K562 (cell line): ENCODE measurements around the gene FGFBP2. TPM values are rescaled to one million over a fixed set of nuclear protein-coding genes. Genes with fewer than 3 reads are reported as not detected.

Experiments used
- ATAC-seq: fragments of 200-7000 bp; cut with Tn5 transposase; 3 replicates; pipeline ENCODE4 v1.9.1; 2020; ENCODE audit warnings: moderate library complexity
- BruUV-seq: library from RNA; stranded (reverse); fragments of 400-500 nt; replicated peaks from 2 replicates; lab custom pipeline; 2021; lab: Mats Ljungman, UMichigan
- CTCF ChIA-PET: fragments of 300-600 bp; formaldehyde crosslinking; extraction: SDS; loops from one replicate; lab custom pipeline; 2021; ENCODE audit warnings: low intra/inter-chr PET ratio; lab: Yijun Ruan, JAX
- POLR2A ChIA-PET: fragments of 300-600, 350-650 bp; sonication (Branson Sonifier 250); formaldehyde crosslinking; extraction: SDS; loops from one replicate; lab custom pipeline; 2021; ENCODE audit warnings: antibody characterized with exemption, inconsistent platforms; lab: Yijun Ruan, JAX
- DNase-seq, 4 experiments: peaks; one replicate each; pipeline versions ENCODE4 v3.0.0 to v3.0.0-alpha.2; 2011 to 2018; ENCODE audit warnings: low spot score in 3 of 4, mixed read lengths in 3 of 4; ENCODE audit errors: extremely low read depth in 1 of 4
- FAIRE-seq: peaks from 2 replicates; lab custom pipeline; 2011; peaks lifted over from hg19 to GRCh38; lab: Jason Lieb, UNC
- H2AFZ ChIP-seq: 2 replicates; pipeline ENCODE4 v1.6.0; 2011; ENCODE audit warnings: low read depth, low read length, control low read depth, inconsistent platforms
- H3K27ac ChIP-seq: fragments of 200-600 bp; 3 replicates; pipeline ENCODE4 v1.8.0; 2011; ENCODE audit warnings: low read depth, mild to moderate bottlenecking, control low read depth, inconsistent platforms, low read length, moderate library complexity, mixed read lengths; ENCODE audit errors: extremely low read depth
- H3K27me3 ChIP-seq, 2 experiments: fragments of 300-600 bp in 1 of 2; 2 replicates in 1 of 2; 3 replicates in 1 of 2; pipeline versions ENCODE4 v1.6.0 to v1.8.0; 2011; ENCODE audit warnings: inconsistent platforms in 2 of 2, low read length in 2 of 2, mild to moderate bottlenecking in 1 of 2, mixed read lengths in 1 of 2, moderate library complexity in 1 of 2; ENCODE audit not compliant: control insufficient read depth in 2 of 2, insufficient read depth in 2 of 2
- H3K36me3 ChIP-seq: fragments of 300-600 bp; 3 replicates; pipeline ENCODE4 v1.8.0; 2011; ENCODE audit warnings: mild to moderate bottlenecking, low read length, inconsistent platforms; ENCODE audit not compliant: control insufficient read depth, insufficient read depth
- H3K4me1 ChIP-seq, 2 experiments: fragments of 200-600 bp in 1 of 2; replicated peaks in 1 of 2; 2 replicates in 1 of 2; 3 replicates in 1 of 2; pipeline versions ENCODE4 v1.5.1 to v1.8.0; 2011; ENCODE audit warnings: inconsistent platforms in 2 of 2, low read length in 2 of 2, mild to moderate bottlenecking in 1 of 2, mixed read lengths in 1 of 2, moderate library complexity in 1 of 2; ENCODE audit not compliant: control insufficient read depth in 2 of 2, insufficient read depth in 2 of 2
- H3K4me2 ChIP-seq: 2 replicates; pipeline ENCODE4 v1.6.1; 2011; ENCODE audit warnings: low read length, control low read depth, inconsistent platforms, mixed read lengths; ENCODE audit not compliant: insufficient read depth
- H3K4me3 ChIP-seq: fragments of 200-600 bp; sonication (generic), shearing (Covaris generic); 2 replicates; pipeline ENCODE4 v1.5.1; 2016; ENCODE audit warnings: control low read depth, inconsistent platforms
- H3K79me2 ChIP-seq: fragments of 200-600 bp; 3 replicates; pipeline ENCODE4 v1.8.0; 2011; ENCODE audit warnings: low read length, inconsistent platforms; ENCODE audit not compliant: control insufficient read depth, insufficient read depth
- H3K9ac ChIP-seq, 2 experiments: 2 replicates each; pipeline versions ENCODE4 v1.6.0 to v1.6.1; 2011; ENCODE audit warnings: low read depth in 2 of 2, low read length in 2 of 2, control low read depth in 1 of 2, inconsistent platforms in 1 of 2, mild to moderate bottlenecking in 1 of 2, mixed read lengths in 1 of 2; ENCODE audit not compliant: insufficient read depth in 1 of 2
- H3K9me1 ChIP-seq: one replicate; pipeline ENCODE4 v1.6.0; 2011; ENCODE audit warnings: inconsistent platforms, mild to moderate bottlenecking, low read length, moderate library complexity; ENCODE audit not compliant: control insufficient read depth, insufficient read depth
- H3K9me3 ChIP-seq: replicated peaks from 2 replicates; pipeline ENCODE4 v1.5.1; 2011; ENCODE audit warnings: low read depth, low read length, inconsistent platforms; ENCODE audit not compliant: control insufficient read depth, insufficient read depth
- H4K20me1 ChIP-seq: replicated peaks from 2 replicates; pipeline ENCODE4 v1.6.1; 2011; ENCODE audit warnings: low read length, inconsistent platforms, mixed read lengths; ENCODE audit not compliant: control insufficient read depth, insufficient read depth
- BHLHE40 ChIP-seq: IDR thresholded peaks from 2 replicates; pipeline ENCODE4 v1.6.1; 2011; ENCODE audit warnings: low read length, improper control_type of control experiment
- CBX2 ChIP-seq: fragments of 200-600 bp; sonication (generic); IDR thresholded peaks from one replicate; pipeline ENCODE4 v1.6.1; 2012; ENCODE audit warnings: mild to moderate bottlenecking, low read length, inconsistent platforms; ENCODE audit not compliant: insufficient read depth, poor library complexity, severe bottlenecking
- GABPB2 ChIP-seq: fragments of 250-450 bp; sonication (Bioruptor Pico); conservative IDR thresholded peaks from 2 replicates; pipeline ENCODE4 v1.5.1; 2021; ENCODE audit warnings: mild to moderate bottlenecking
- MIER1 ChIP-seq: fragments of 450-650 bp; IDR thresholded peaks from 2 replicates; pipeline ENCODE4 v1.6.1; 2016; ENCODE audit warnings: antibody characterized with exemption, mild to moderate bottlenecking, low read depth
- RBM15 ChIP-seq: fragments of 200-400 bp; formaldehyde crosslinking; IDR thresholded peaks from 2 replicates; pipeline ENCODE4 v1.6.1; 2018; ENCODE audit warnings: mild to moderate bottlenecking, low read length, moderate library complexity; ENCODE audit not compliant: insufficient read depth
- TAF15 ChIP-seq: fragments of 200-400 bp; formaldehyde crosslinking; IDR thresholded peaks from 2 replicates; pipeline ENCODE4 v1.6.1; 2017; ENCODE audit warnings: mild to moderate bottlenecking, low read depth, low read length, moderate library complexity
- THRAP3 ChIP-seq: fragments of 450-650 bp; IDR thresholded peaks from 2 replicates; pipeline ENCODE4 v1.6.1; 2016; ENCODE audit warnings: mild to moderate bottlenecking, inconsistent platforms, borderline replicate concordance
- WGBS: fragments of 100-300 bp; shearing (Covaris generic); methylation state at CpG from one replicate; pipeline ENCODE4 v1.1.6; 2016; ENCODE audit warnings: low coverage, mixed read lengths; ENCODE audit not compliant: insufficient coverage; ENCODE audit errors: missing lambda C conversion rate; 5-methylcytosine and 5-hydroxymethylcytosine counted together
- in situ Hi-C: fragments of 300-500 bp; cut with MboI; formaldehyde crosslinking; loops from 4 replicates; pipeline ENCODE4 v1.15.0; 2018; ENCODE audit warnings: inconsistent platforms, mixed read lengths
- intact Hi-C: fragments of 100-400 bp; cut with micrococcal nuclease; formaldehyde crosslinking; loops from 2 replicates; pipeline ENCODE4 v1.14.2; 2022
- polyA plus RNA-seq, 8 experiments: library from polyadenylated mRNA; depleted of rRNA in 4 of 8; stranded (reverse) in 5 of 8; unstranded in 3 of 8; fragments of >200 nt; fragmentation: Nextera tagmentation in 2 of 8; fragmentation: Illumina TruSeq in 1 of 8; extraction: Ambion mirVana in 2 of 8; extraction: Trizol in 1 of 8; gene quantifications; 2 replicates each; pipeline versions ENCODE4 v1.2.1 to v1.2.3, GENCODE V29; 2011 to 2014; ENCODE audit warnings: inconsistent platforms in 1 of 8, missing spikeins in 1 of 8
- total RNA-seq, 7 experiments: library from RNA; depleted of rRNA in 6 of 7; stranded (reverse); fragments of >200 nt in 6 of 7; fragmentation: Illumina TruSeq in 2 of 7; extraction: Trizol in 2 of 7; gene quantifications; 2 replicates each; pipeline versions ENCODE4 v1.2.1 to v1.2.3, GENCODE V29; 2011 to 2021; ENCODE audit warnings: low replicate concordance in 1 of 7

Gene FGFBP2
- total and polyA plus RNA-seq, 9 of the 15 experiments (the other 6 are each of a cell fraction or from before 2014, with no cell fraction given), result not detected

DNA sequence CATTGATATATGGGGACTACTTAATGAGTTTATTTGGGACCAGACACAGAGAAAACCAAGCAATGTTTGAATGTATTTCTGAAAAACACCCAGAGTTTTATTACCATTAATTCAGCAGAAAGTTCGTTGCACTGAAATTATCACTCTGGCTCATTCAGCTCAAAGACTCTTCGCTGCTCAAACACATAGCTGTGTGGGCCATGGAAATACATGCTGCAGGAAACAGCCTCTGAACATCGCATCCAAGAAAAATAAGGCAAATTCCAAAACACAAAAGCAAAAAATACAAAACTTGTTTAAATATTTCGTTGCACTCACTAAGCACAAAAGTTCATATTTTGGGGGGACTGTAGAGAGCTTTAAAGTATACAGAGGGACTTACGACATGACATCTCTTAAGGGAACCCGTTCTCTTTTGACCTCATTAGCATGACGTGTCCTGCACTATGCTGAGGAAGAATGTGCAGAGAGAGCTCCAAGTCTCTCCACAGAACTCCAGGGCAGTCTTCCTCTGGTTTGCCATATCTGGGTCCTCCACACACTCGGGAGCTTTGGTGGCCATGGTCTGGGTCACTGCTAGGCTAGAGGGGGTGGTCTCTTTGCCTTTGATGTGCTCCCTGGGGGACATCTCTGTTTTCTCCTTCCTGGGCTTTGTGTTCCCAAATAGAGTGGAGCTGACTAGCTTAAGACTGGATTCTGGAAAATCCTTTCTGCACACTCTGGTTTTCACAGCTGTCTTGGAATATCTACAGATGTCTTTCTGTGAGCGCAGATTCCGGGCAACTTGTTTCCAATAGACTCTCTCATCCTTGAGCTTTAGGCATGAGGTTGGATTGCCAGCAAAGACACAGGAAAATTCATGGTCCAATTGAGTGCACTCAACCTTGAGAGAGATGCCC lies 27.2 kb downstream of the FGFBP2 start (continued):
- TF ChIP-seq MIER1 (no peak), THRAP3 (no peak), TAF15 (no peak), GABPB2 (no peak), RBM15 (no peak), BHLHE40 (no peak)

DNA sequence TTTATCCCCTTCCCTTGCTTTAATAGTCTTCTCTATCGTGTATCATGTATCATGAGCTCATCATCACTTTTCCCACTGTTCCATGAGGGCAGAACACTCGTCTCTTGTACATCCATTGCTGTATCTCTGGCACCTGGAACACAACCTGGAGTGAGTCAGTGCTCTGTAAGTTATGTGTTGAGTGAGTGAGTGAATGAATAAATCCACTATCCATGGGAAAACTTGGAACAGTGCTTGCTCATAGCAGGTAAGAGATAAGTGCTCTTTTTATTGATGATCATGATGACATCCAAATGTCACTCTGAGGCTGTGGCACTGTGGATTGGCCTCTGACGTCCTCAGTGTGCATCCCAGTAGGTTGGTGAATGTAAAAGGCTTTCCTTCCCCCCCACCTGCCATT lies 28.7 kb downstream of the FGFBP2 start:
- no peak for TF ChIP-seq CBX2
- POLR2A ChIA-PET, result no interaction called here
- 0% methylated on average over 3 of the region's 3 CpGs for WGBS

More for the DNA sequence above, 28.7 kb downstream of the FGFBP2 start:
- Histone ChIP-seq H3K27me3 (peaks cover 2 to 16% of the 10 kb centered on the region in 2 experiments; a peak in 4 of 5 replicates), H3K9me1 (no peaks in the 10 kb centered on the region), H3K36me3 (no peaks in the 10 kb centered on the region), H3K4me1 (no peaks in the 10 kb centered on the region), H3K4me2 (no peak overlapping the region), H3K9me3 (no peaks in the 10 kb centered on the region), H4K20me1 (no peaks in the 10 kb centered on the region; the same call in 1 of the 2 replicates), H3K79me2 (no peaks in the 10 kb centered on the region), H2AFZ (no peak overlapping the region), H3K27ac (no peak overlapping the region), H3K9ac (no peak overlapping the region), H3K4me3 (no peak overlapping the region)
- CTCF ChIA-PET, result no interaction called here
- ATAC-seq, result no peak
- no peak for FAIRE-seq
- in situ Hi-C loops (no loop called here), intact Hi-C loops (no loop called here)
- BruUV-seq, result no TSS peak
- DNase-seq, result no peak
